ENCODE measurements around the gene IFT80. TPM values are rescaled to one million over a fixed set of nuclear protein-coding genes. Genes with fewer than 3 reads are reported as not detected.

The IFT80 gene
- total and polyA plus RNA-seq, 2 donors (not counting 3 experiments of a cell fraction or from before 2014, with no cell fraction given) = 7.3 to 22.5 TPM

- Histone ChIP-seq H3K36me3 (ENCODE audit: control insufficient read depth in 2 of 2, extremely low read depth in 1 of 2, insufficient read depth in 2 of 2, low read length in 2 of 2) (peaks cover 0 to 25% of the 10 kb centered on the region in 2 experiments), H3K79me2 (ENCODE audit: control insufficient read depth, insufficient read depth, low read length) (peaks cover 80% of the 10 kb centered on the region), H3K4me3 (replicated peaks in 1 of 3; ENCODE audit: insufficient read depth in 1 of 3, low read depth in 1 of 3, low read length in 3 of 3) (no peak overlapping the region), H3K9me1 (replicated peaks; ENCODE audit: control insufficient read depth, extremely low read depth, insufficient read depth, low read length) (no peaks in the 10 kb centered on the region), H3K9me3 (replicated peaks; ENCODE audit: control insufficient read depth, insufficient read depth, low read length) (no peaks in the 10 kb centered on the region), H3K9ac (replicated peaks; ENCODE audit: extremely low read depth, insufficient read depth, low read length) (no peak overlapping the region), H3K4me1 (ENCODE audit: control insufficient read depth, extremely low read depth, insufficient read depth, low read length) (peaks cover 7% of the 10 kb centered on the region), H3K27me3 (ENCODE audit: control insufficient read depth in 2 of 2, insufficient read depth in 2 of 2, low read length in 2 of 2) (no peaks in the 10 kb centered on the region), H3K4me2 (ENCODE audit: insufficient read depth, low read length) (no peak overlapping the region), H3K27ac (ENCODE audit: insufficient read depth, low read depth, low read length) (no peak overlapping the region), H2AFZ (ENCODE audit: low read depth, low read length) (no peak overlapping the region), H4K20me1 (replicated peaks; ENCODE audit: control insufficient read depth, extremely low read depth, insufficient read depth, low read length) (no peaks in the 10 kb centered on the region)
- CTCF ChIA-PET = interaction anchor here (0.6 to 4.1 kb wide), 5 partner anchors 8 to 377 kb away, joined by 3 to 34 read pairs (median 5); partner anchors contain the start of gene SMC4
- dilution Hi-C loops (cut with MboI; ENCODE audit: extremely low pct_ligation_motif_present, low sequenced_read_pairs) (no loop called here), intact Hi-C loops (cut with micrococcal nuclease) (loop anchor here (5.0 to 10.0 kb wide), 4 partner anchors 183 to 555 kb away; partner anchors contain the start of gene C3orf80)
- TF ChIP-seq GATA2 (IDR thresholded peaks at IDR 0.05; ENCODE audit: insufficient read depth, insufficient read length, low read depth, low read length) (no peak), EZH2 (IDR thresholded peaks at IDR 0.05; ENCODE audit: borderline replicate concordance, low read depth, low read length, severe bottlenecking) (no peak), MAX (IDR thresholded peaks at IDR 0.05; ENCODE audit: insufficient read depth, insufficient read length) (no peak), FOS (IDR thresholded peaks at IDR 0.05; ENCODE audit: borderline replicate concordance, insufficient read depth, low read length) (no peak), CTCF (IDR thresholded peaks at IDR 0.05; ENCODE audit: extremely low read depth in 1 of 2, insufficient read depth in 1 of 2, low read depth in 1 of 2, low read length in 2 of 2) (no peak), JUN (IDR thresholded peaks at IDR 0.05; ENCODE audit: borderline replicate concordance, insufficient read depth, insufficient read length, low read depth) (no peak), POLR2A (IDR thresholded peaks at IDR 0.05; ENCODE audit: low read depth, low read length) (no peak), POLR2AphosphoS5 (IDR thresholded peaks at IDR 0.05; ENCODE audit: insufficient read depth, low read depth, low read length) (no peak), MYC (IDR thresholded peaks at IDR 0.05; ENCODE audit: low read depth, low read length) (no peak)
- no TSS peak for BruUV-seq (replicated peaks)
- no peak for FAIRE-seq
- POLR2A ChIA-PET = interaction anchor here (0.6 to 0.9 kb wide), 2 partner anchors 7 to 660 kb away, joined by 3 read pairs; no protein-coding TSS in a partner anchor
- DNase-seq (ENCODE audit: low read depth, low spot score) = peak; percentile 44
Observed at GRCh38 chr3:160409812-160410610, 11.0 kb upstream of the IFT80 start.

Data from endothelial cell of umbilical vein (primary cell).